Activated T-cell treated with anti-CD3 and anti-CD28 coated beads, Interleukin-2, amount 50 U/mL, for 4 hours (primary cell): Measurements from ENCODE around the gene NCAPG. TPM values are rescaled to one million over a fixed set of nuclear protein-coding genes. Genes with fewer than 3 reads are reported as not detected.
A peak's percentile ranks its signal among the peaks of the same experiment; 100 is the strongest.
"Not testable (repeated sequence)": the region's sequence is repeated elsewhere in the genome, so short reads cannot be mapped to it uniquely, and the experiment has no call there.

Source experiments
- ATAC-seq, 2 donors: fragments of 200-7000 bp; cut with Tn5 transposase; one replicate each; pipeline ENCODE4 v1.10.0; 2021
- DNase-seq: peaks from one replicate; pipeline ENCODE4 v3.0.0-alpha.2; 2020
- H3K27me3 Mint-ChIP-seq: one replicate; pipeline ENCODE4 v1.8.0; 2021; ENCODE audit warnings: low read depth, mixed read lengths
- H3K36me3 Mint-ChIP-seq: one replicate; pipeline ENCODE4 v1.8.0; 2022; ENCODE audit warnings: mixed read lengths; ENCODE audit not compliant: insufficient read depth
- H3K4me1 Mint-ChIP-seq: one replicate; pipeline ENCODE4 v1.8.0; 2021; ENCODE audit warnings: low read depth, mixed read lengths
- H3K4me3 Mint-ChIP-seq: one replicate; pipeline ENCODE4 v1.8.0; 2021; ENCODE audit warnings: mild to moderate bottlenecking, moderate library complexity, mixed read lengths
- H3K9me3 Mint-ChIP-seq: one replicate; pipeline ENCODE4 v1.8.0; 2021; ENCODE audit warnings: mixed read lengths
- total RNA-seq, 3 donors: library from RNA; stranded (reverse); gene quantifications; one replicate each; pipeline ENCODE4 v1.2.1, GENCODE V29; 2021

The NCAPG gene
- total RNA-seq, 3 donors from 2014 or later, result 6.0 to 8.4 (median 8.0) TPM

GRCh38 chr4:17814140-17814539, 3.4 kb downstream of the NCAPG start:
- H3K4me1 Mint-ChIP-seq, result peaks cover 28% of the 10 kb centered on the region
- no peak overlapping the region for H3K4me3 Mint-ChIP-seq
- H3K27me3 Mint-ChIP-seq, result no peaks in the 10 kb centered on the region
- no peak for ATAC-seq
- no peaks in the 10 kb centered on the region for H3K9me3 Mint-ChIP-seq
- peaks cover 2% of the 10 kb centered on the region for H3K36me3 Mint-ChIP-seq
- DNase-seq, result no peak

- Mint-ChIP-seq H3K4me1 (peaks cover 24% of the 10 kb centered on the region), H3K27me3 (no peaks in the 10 kb centered on the region), H3K4me3 (no peak overlapping the region), H3K9me3 (no peaks in the 10 kb centered on the region), H3K36me3 (no peaks in the 10 kb centered on the region)
- no peak for ATAC-seq
- no peak for DNase-seq
These were observed 5.4 kb downstream of the NCAPG start for GRCh38 chr4:17816142-17816541.

- no peaks in the 10 kb centered on the region for H3K9me3 Mint-ChIP-seq
- no peaks in the 10 kb centered on the region for H3K36me3 Mint-ChIP-seq
- ATAC-seq, result peak; percentile 67 to 82
- H3K4me1 Mint-ChIP-seq, result peaks cover 21% of the 10 kb centered on the region
- peak overlapping the region; percentile 43 for H3K4me3 Mint-ChIP-seq
- no peaks in the 10 kb centered on the region for H3K27me3 Mint-ChIP-seq
- no peak for DNase-seq
These were observed 6.2 kb downstream of the NCAPG start for GRCh38 chr4:17817027-17817426.

- Mint-ChIP-seq H3K4me3 (no peak overlapping the region), H3K9me3 (no peaks in the 10 kb centered on the region), H3K27me3 (no peaks in the 10 kb centered on the region), H3K36me3 (no peaks in the 10 kb centered on the region), H3K4me1 (peaks cover 22% of the 10 kb centered on the region)
- DNase-seq, result no peak
- no peak for ATAC-seq
These were observed 13.3 kb downstream of the NCAPG start for GRCh38 chr4:17823871-17824669.

- H3K4me1 Mint-ChIP-seq, result no peaks in the 10 kb centered on the region
- no peaks in the 10 kb centered on the region for H3K9me3 Mint-ChIP-seq
- DNase-seq (no peak), ATAC-seq (no peak)
- no peaks in the 10 kb centered on the region for H3K27me3 Mint-ChIP-seq
- peaks cover 5% of the 10 kb centered on the region for H3K36me3 Mint-ChIP-seq
- no peak overlapping the region for H3K4me3 Mint-ChIP-seq
These were observed 35.5 kb downstream of the NCAPG start for GRCh38 chr4:17846266-17846665.

- H3K36me3 Mint-ChIP-seq, ATAC-seq, H3K9me3 Mint-ChIP-seq, H3K4me1 Mint-ChIP-seq, DNase-seq, H3K4me3 Mint-ChIP-seq, H3K27me3 Mint-ChIP-seq: not testable (repeated sequence)
These were observed 39.5 kb downstream of the NCAPG start for GRCh38 chr4:17850295-17850694.

- Mint-ChIP-seq H3K9me3 (no peaks in the 10 kb centered on the region), H3K4me3 (no peak overlapping the region), H3K4me1 (no peaks in the 10 kb centered on the region), H3K27me3 (no peaks in the 10 kb centered on the region), H3K36me3 (no peaks in the 10 kb centered on the region)
- DNase-seq (no peak), ATAC-seq (no peak)
These were observed 41.2 kb downstream of the NCAPG start for GRCh38 chr4:17851959-17852358.

GRCh38 chr4:17854036-17854435, 43.3 kb downstream of the NCAPG start:
- no peak for ATAC-seq
- H3K9me3 Mint-ChIP-seq, result peaks cover 4% of the 10 kb centered on the region
- no peak overlapping the region for H3K4me3 Mint-ChIP-seq
- DNase-seq, result no peak
- H3K4me1 Mint-ChIP-seq, result no peaks in the 10 kb centered on the region
- H3K27me3 Mint-ChIP-seq, result no peaks in the 10 kb centered on the region
- peaks cover 5% of the 10 kb centered on the region for H3K36me3 Mint-ChIP-seq

GRCh38 chr4:17859793-17860406, 49.1 kb downstream of the NCAPG start:
- no peak for DNase-seq
- no peaks in the 10 kb centered on the region for H3K4me1 Mint-ChIP-seq
- peaks cover 21% of the 10 kb centered on the region for H3K36me3 Mint-ChIP-seq
- H3K4me3 Mint-ChIP-seq, result no peak overlapping the region
- ATAC-seq, result no peak
- H3K27me3 Mint-ChIP-seq, result no peaks in the 10 kb centered on the region
- H3K9me3 Mint-ChIP-seq, result peaks cover 24% of the 10 kb centered on the region

GRCh38 chr4:17861906-17862305, 51.1 kb downstream of the NCAPG start:
- ATAC-seq, result not testable (repeated sequence)

GRCh38 chr4:17865866-17866363, 55.1 kb downstream of the NCAPG start:
- Mint-ChIP-seq H3K36me3 (peaks cover 18% of the 10 kb centered on the region), H3K4me3 (no peak overlapping the region), H3K9me3 (peaks cover 17% of the 10 kb centered on the region), H3K4me1 (no peaks in the 10 kb centered on the region), H3K27me3 (no peaks in the 10 kb centered on the region)
- ATAC-seq, result no peak
- DNase-seq, result no peak

More at GRCh38 chr4:17861906-17862305, 51.1 kb downstream of the NCAPG start:
- not testable (repeated sequence) for DNase-seq, H3K27me3 Mint-ChIP-seq, H3K4me3 Mint-ChIP-seq, H3K4me1 Mint-ChIP-seq
- Mint-ChIP-seq H3K9me3 (peaks cover 24% of the 10 kb centered on the region), H3K36me3 (peaks cover 23% of the 10 kb centered on the region)

- Mint-ChIP-seq H3K4me1 (no peaks in the 10 kb centered on the region), H3K4me3 (no peak overlapping the region), H3K9me3 (peaks cover 13% of the 10 kb centered on the region), H3K27me3 (no peaks in the 10 kb centered on the region), H3K36me3 (peaks cover 15% of the 10 kb centered on the region)
- ATAC-seq (no peak), DNase-seq (no peak)
These were observed 56.0 kb downstream of the NCAPG start for GRCh38 chr4:17866810-17867209.

- DNase-seq (no peak), ATAC-seq (no peak)
- Mint-ChIP-seq H3K36me3 (peaks cover 10% of the 10 kb centered on the region), H3K9me3 (peaks cover 8% of the 10 kb centered on the region), H3K27me3 (no peaks in the 10 kb centered on the region), H3K4me1 (no peaks in the 10 kb centered on the region), H3K4me3 (no peak overlapping the region)
These were observed 56.5 kb downstream of the NCAPG start for GRCh38 chr4:17867276-17867675.

GRCh38 chr4:17869327-17869726, 58.5 kb downstream of the NCAPG start:
- H3K36me3 Mint-ChIP-seq, result peaks cover 4% of the 10 kb centered on the region
- no peak for ATAC-seq
- no peak overlapping the region for H3K4me3 Mint-ChIP-seq
- no peaks in the 10 kb centered on the region for H3K9me3 Mint-ChIP-seq
- no peaks in the 10 kb centered on the region for H3K4me1 Mint-ChIP-seq
- no peaks in the 10 kb centered on the region for H3K27me3 Mint-ChIP-seq
- no peak for DNase-seq
